Activated gamma-delta T cell treated with Interleukin-2 at 50 U/mL for 16 hours (primary cell): ENCODE data around the gene CAMK1D.

Experiments
- DNase-seq: peaks from one replicate; pipeline ENCODE4 v3.0.0-alpha.2; 2020

CAMK1D gene

DNA sequence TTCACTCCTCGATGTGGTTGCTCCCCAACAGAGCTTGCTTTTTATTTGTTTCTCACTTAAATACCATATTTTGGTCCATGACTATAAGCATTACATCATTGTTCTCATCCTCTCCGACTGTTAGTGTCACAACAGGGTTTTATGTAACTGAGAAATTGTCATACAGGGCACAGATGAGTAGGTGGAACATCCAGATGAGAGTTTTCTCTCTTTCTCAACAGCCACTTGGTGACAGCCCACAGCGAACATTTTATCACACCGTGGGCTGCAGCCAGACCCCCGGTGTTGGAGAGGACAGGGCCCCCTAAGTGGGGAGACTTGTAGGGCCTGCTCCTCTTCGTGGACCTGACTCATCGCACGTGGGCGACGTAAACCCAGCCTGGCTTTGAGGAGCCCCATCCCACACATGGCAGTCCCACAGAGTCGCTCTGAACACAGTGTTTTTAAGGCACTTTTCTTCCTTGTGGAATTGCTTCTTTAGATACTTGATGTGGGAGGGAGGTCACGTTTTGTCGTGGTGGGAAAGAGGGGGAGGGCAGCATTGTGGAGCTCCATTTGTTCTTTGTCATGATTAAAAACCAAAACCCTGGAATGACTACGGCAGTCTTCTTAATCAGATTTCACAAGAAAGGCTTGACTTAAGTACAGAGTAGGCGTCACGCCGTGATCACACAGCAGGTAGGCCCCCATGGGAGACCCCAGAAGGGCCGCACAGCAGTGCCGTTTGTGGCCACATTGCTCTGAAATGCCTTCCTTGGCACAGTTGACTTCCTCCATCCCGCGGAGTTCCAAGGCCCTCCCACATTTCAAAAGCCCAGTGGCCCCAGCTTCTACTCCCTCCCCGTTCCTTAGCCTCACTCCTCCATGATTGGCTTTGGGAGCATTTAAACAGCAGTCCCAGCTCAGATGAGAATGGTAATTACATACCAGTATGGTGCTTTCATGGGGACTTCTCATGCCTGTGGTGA is 431.6 kb downstream of the CAMK1D start:
- no peak for DNase-seq

DNA sequence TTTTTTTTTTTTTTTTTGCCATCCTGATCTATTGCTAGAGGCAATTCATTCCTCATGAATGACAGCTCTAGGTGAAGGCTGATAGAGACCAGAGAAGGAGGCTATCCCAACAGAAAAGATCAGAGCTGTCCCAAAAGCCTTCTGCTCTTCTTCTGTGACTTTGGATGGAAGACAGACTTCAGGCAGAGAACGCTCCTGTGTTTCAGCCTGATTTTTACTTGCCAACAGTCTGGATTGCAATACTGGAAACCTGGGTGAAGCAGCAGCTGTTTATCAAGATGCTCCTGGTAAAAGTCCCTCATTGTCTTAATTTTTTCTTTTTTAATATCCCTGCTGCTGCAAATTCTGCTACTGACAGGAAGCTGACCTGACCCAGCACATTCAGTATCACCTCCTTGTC is 432.6 kb downstream of the CAMK1D start:
- no peak for DNase-seq

DNA sequence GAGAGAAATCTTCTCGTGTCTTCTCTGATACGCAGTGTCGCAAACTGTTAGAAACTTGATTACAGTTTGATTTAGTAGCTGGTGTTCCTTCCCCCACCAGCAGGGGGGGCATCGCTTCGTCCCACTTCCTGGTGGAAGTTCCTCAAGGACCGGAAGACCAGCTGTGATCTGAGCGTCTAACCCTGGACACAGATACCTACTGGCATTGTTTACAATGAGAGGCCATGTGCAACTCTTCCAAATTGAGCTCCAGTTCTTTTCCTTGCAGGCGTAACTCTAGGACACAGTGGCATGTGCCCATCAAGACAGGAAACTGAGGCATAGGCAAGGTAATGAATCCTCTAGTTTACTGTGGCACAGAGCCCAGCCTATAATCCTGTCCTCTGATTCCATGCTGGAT is 433.2 kb downstream of the CAMK1D start:
- DNase-seq = peak; percentile 30

DNA sequence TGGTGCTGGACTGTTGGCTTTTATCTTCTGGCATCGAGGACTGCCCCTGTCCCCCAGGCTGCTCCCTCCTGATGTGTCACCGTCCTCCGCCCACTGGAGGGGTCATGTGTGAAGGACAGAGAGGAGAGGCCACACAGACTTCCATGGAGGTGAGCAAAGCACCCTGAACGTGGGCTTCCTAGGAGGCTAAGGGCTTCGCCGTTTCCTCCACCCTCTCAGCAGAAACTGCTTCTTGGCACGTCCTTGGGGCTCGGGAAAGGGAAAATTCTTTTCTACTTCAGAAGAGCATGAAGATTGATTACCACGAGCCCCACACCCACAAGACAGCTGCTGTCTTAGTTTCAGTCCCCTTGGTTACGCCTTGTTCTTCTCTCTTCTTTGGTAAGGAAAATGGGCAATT is 433.9 kb downstream of the CAMK1D start:
- no peak for DNase-seq

DNA sequence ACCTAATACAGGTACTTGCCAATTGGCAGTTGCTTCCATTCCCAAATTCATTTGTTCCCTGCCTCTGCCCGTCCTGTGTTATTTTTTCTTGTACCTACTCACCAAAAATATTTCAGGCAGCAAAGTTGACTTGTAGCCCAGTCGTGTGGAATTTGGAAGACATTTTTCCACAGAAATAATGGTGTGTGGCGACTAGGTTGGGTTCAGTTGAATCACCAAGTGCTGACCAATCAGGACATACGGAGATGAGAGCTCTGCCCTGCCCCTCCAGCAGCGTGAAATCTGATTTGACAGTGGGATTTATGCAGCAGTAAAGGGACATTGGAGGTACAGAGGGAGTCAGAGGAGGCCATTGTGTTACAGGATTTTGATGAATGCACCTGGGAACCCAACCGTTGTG is 435.3 kb downstream of the CAMK1D start:
- no peak for DNase-seq

DNA sequence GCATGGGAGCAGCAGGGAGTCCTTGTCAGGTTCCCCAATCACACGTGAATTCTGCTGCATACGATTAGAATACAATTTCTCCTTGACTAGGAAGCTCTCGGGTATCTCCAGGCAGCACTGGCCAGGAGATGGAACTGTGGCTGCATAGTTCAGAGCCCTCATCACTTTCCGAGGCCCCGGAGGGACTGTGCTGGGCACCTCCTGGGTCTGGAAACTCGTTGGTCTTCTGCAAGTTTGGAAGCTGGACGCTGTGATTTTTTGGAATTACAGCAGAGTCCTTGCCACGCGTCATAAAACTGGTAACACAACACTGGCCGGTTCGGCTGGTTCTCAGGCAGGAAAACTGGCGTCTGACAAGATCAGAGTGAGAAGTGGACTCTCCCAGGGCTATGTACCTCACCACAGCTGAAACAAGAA is 436.1 kb downstream of the CAMK1D start:
- no peak for DNase-seq

DNA sequence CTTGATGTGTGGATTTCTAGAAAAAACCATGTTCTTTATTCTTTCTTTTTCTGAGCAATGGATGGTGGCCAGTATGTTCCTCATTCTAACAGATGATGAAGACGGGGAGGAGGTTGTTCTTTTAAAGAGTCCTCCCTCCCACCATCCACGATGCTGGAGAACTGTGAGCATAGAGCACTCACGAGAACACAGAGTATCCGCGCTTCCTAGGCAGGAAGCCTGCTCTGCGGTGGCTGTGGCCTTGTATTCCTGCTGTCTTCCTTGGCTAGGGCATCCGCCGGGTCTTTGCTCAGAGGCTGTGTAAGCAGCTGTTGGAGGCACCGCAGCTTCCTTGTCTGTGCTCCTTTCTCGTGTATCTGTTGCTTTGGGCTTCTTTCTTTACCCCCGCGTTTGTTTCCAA is 437.9 kb downstream of the CAMK1D start:
- no peak for DNase-seq

DNA sequence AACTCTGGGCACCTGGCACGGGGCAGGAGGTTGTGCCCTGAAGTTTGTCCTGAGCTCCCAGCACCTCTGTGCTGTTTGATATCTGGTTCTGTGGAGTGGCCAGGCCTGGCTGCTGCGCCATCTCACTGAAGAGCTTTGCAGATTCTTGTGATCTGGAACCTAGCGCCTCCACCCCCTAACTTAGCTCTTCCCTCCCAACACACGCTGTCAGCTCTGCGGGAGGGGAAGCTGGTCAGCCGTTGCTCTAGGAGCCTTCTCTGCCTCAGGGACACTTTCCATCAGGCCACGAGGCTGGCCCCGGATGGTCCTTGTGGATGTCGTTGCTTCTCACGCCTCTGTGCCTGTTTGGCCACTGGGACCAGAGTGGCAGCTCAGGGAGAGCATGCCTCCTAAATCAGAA is 438.9 kb downstream of the CAMK1D start:
- no peak for DNase-seq

DNA sequence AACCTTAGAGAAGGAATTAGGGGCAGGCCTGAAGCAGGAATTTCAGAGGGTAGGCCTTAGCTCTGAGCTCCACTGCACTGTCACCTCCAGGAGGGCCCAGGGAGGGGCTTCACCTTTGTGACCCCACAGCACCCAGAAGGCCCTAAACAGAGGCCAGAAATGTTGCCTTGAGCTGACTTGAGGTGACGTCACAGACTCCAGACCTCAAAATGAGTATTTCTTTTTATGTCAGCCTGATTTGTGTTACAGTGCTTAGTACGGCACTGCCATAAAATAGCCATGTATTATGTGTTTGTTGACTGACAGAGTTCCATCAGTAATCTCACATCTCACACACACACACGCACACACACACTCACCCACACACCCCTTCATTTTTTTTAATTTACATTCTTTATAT is 440.9 kb downstream of the CAMK1D start:
- DNase-seq = no peak

DNA sequence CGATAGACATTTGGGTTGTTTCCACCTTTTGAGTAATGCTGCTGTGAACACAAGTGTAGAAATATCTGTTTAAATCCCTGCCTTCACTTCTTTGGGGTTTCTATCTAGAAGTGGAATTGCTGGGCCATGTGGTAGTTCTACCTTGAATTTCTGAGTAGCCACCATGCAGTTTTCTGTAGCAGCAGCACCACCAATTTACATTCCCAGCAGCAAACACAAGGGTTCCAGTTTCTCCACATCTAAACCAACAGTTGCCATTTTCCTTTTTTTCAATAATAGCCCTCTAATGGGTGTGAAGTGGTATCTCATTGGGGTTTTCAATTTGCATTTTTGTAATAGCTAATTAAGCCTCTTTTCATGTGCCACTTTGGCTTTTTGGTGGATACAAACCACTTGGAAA is 442.4 kb downstream of the CAMK1D start:
- no peak for DNase-seq

DNA sequence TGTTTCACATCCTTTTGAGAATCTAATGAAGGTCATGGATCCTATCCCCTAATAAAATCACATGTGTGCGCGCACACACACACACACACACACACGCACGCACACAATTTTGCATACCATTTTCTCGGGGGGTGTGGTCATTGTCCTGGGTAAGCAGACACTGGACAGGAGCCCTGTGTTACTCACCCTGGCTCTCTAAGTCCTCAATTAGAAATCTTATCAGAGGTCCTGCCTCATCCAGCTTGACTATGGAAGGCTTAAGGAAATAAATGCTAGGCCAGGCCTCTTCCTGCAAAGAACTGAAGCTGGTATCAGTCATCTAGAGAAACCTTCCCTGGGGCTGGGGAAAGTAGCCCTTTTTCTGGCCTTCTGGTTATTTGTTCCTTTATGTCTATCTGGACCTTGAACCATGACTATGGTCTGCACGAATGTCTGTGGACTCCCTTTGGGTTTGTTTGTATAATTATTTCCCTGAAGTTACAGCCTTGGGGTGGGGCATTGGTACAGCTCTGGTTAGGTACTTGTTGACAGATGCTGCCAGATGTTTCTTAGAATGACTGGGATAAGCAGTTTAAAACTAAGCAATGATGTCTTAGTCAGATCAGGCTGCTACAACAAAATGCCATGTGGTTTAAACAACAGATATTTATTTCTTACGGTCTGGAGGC is 443.7 kb downstream of the CAMK1D start:
- no peak for DNase-seq

DNA sequence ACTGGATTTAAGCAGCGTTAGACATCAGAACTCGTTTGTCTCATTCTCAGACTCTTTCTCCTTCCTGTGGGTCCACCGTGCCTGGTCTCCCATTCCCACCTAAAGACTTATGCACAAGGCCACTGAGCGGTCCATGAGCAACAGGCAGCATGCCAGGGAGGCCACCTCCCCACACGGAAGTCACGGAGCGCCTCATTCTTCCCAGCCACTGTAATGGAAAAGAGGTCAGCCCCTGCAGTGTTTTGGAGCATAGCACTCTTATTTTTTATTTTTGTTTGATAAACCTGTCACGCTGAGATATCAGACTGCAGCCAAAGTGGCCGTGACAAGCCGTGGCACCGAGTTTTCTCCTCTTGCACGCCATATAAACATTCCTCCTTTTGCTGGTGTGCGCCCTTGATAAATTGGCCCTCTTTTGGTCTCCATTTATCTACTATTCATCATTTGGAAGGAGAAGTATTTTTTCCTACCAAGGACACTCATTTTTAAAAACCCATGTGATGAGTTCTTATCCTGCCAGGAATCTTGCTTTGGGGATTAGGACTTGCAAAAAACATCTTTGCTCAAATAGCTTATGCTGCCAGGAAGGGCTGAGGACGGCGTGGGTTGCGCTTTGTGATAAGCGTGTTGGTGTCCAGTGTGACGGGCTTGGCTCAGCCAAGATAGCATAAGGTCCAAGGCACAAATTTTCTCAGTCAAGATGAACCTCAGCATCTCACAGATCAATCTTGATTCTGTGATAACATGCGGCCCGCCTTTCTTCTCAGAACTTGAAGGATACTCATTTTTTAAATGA is 446.2 kb downstream of the CAMK1D start:
- no peak for DNase-seq

DNA sequence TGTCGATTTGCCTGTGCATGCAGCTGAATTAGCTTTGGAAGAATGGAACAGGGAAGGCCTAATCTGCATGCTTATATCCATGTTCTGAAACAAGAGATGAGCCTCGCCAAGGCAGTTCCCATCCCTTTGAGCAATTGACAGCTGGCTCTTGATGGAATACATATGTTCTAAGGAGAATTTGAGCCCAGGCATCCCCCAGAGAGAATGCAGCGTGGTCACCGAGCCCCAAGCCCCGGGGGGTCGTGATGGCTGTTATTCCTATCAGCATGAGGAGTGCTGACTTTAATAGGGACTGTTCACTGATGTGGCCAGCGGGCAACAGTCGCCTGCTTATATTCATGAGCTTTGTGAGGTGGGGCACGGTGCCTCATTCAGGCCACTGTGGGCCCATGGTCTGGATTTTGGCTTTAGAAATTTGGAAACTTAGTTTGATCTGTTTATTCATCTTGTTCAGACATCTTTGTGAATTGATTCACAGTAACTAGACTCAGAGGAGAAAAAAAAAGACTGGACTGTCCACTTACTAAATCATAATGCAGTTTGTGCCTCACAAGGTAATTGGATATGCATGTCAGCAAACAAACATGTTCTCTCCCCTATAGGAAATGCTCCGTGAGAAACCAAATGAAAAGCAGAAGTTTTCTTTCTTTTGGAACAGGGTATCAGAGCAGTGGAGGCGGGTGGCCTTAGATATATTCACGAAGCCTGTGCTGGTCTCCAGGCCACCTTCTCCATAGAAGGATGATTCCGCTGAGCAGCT is 447.2 kb downstream of the CAMK1D start:
- DNase-seq = no peak

DNA sequence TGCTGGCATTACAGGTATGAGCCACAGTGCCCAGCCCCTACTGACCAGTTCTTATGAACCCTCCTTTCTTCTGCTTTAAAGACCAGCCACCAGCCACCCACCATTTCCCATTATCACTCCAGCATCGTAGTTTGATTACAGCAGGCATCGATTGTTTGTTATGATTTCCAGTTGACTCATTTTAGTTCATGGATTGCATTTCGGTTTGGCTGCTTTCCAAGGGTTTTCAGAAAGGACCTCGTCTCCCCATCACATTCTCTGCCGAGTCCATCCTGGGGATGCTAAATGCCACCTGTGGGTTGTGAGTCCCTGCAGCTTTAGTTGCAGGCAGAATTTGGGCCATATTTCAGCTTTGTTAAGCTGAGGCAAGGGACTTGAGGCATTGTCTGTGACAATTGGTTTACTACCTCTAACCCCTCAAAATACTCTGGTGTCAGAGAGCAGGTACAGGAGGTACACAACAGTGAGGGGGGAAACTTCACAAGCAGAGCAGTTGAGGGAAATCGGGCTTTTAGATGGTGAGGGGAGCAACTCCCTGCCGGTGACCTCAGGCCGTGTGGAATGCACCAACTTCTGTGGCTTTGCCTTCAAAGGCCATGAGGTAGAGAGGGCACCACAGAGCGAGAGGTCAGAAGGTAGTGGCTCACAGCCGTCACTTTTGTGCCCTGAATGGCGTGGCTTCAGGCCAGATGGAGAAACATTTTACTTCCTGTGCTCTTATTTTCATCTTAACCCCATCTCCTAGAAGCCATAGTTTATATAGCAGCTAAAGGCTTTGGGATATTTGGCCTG is 448.3 kb downstream of the CAMK1D start:
- no peak for DNase-seq

DNA sequence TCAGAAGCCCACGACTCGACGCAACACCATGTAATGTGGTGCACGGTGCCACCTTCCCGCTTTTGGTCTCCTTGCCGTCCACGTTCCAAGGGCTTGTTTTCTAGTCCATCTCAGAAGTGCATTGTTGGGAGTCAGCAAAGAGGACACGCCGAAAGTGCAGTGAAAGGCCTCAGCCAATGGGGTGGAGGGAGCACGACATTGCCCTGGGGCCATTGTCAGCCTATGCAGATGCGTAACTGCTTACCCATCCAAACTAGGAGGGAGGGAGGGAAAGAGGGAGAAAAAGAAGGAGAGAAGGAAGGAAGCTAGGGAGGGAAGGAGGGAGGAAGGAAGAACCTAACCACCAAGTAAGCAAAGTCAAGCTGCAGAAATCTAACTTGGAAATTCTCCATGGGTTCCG is 449.8 kb downstream of the CAMK1D start:
- no peak for DNase-seq

DNA sequence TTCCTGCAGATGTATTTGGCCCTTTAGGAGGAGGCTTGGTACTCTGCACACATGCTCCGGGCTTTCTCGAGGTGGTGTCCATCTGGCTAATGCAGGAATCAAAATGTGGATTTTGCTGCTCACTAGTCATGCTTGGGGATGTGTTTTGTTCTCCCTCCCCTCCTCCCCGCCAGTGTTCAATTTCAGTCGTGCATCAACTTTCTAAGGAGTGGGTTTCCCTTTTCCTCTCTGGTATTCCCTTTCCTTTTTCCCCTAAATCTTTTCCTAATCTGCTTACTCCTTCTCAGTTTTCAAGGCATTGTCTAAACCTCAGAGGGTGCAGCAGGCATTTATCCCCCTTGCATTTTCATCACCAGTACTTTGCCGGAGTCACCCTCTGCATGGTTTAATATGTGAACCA is 450.4 kb downstream of the CAMK1D start:
- no peak for DNase-seq

DNA sequence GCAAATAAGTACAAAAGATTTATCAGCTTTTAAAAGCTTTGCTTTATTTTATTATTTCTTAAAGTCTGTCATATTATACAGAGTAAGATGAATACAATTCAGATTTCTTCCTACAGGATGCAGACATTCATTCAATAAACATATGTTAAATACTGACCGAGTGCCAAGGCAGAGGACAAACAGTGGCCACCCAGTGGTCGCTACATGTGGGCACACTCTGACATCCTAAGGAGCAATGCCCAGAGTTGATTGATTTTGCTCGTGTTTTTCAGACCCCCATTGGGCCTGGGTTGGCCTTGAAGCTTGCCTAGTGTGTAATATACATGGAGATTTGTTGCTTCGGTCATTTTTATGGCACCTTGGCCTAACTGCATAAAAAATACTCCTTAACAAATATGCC is 451.0 kb downstream of the CAMK1D start:
- no peak for DNase-seq

DNA sequence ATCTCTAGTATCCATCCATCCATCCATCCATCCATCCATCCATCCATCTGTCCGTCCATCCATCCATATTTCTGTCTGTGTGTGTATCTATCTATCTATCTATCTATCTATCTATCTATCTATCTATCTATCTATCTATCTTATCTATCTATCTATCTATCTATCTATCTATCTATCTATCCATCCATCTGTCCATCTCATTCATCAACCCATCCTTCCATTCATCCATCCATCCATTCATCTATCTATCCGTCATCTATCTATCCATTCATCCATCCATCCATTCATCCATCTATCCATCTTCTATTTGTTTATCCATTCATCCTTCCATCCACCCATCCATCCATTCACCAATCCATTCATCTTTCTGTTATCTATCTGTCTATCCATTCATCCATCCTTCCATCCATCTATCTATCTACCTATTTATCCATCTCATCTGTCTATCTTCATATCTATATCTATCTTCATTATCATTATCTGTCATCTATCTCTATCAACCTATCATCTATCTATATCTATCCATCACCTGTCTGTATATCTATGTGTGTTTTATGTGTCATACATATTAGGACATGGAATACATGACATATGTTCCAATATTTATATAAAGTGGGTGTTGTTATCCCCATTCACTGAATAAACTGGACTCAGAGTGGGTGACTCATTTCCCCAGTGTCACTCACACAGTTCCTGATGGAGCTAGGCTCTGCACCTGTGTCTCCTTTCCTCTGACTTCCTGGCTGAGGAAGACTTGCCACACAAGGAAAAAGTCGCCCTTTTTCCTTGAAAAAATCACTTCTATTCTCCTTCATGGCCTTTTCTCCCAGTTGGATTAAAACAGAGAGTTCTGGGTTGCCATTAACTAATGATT is 452.1 kb downstream of the CAMK1D start:
- no peak for DNase-seq

DNA sequence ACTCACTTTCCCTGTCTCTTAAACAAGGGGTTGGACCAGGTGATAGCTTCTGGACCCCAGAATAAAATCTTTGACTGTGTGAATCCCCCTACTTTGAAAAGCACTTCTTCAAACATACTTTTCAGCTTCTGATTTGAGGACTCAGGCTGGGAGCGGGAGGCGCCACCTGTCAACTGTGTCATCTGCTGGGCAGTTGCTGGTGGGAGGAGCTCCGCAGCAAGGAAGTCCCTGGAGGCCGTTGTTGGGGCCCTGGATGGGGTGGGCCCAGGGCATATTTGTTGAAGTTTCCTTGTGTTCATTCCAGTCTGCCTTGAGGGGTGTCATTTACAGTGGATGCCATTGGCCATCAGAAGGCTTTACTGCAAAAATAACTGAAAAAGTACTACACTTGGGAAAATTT is 454.4 kb downstream of the CAMK1D start:
- DNase-seq = no peak

DNA sequence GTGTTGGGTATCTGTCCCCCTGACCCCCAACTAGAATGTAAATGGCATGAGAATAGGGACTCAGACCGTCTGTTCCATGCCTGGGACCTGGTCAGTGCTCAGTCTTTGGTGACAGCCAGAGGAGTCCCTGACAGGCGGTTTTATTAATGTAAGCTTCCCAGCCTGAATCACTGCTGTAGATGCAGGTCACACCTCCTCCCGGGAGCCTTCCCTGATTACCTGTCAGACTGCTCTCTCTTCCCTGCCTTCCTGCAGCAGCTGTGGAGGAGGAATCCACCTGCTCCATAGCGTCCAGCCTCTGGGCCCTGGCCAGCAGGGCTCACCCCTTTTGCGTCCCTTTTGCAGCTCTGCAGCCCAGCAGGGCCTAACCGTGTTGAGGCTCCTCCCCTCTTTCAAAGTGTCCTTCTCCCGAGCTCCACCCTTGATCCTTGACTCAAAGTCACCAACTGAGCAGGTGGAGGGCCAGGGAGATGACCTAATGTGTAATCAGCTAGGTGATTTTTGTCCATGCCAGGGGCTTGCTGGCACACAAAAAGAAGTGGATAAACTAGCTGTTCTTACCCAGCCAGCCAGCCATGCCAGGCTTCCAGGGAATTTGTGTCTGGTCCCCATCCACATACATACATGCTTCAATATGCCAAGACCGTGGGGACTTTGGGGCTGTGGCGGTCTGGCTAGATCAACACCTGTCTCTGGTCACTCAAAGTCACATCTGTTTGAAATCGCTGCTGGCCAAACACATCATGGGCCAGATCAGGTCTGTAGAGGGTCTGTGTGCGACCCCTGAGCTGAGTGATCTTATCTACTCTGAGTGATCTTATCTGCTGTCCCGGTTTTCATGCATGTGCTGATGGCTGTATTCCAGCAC is 457.1 kb downstream of the CAMK1D start:
- DNase-seq = no peak
